ENCODE results near the gene HLA-DMA.

DNA sequence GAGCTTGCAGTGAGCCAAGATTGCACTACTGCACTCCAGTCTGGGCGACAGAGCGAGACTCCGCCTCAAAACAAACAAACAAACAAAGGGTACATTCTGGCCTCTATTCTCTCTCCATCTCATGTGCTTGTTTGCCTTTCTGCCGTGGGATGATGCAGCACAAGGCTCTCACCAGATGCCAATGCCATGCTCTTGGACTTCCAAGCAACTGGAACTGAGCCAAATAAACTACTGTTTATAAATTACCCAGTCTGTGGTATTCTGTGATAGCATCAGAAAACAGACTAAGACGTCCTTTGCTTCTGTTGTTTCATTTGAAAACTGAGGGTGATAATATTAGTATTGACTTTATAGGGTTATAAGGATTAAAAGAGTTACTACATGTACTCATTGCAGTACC is 11.9 kb upstream of the HLA-DMA start:
- TF ChIP-seq, protein P1, sequence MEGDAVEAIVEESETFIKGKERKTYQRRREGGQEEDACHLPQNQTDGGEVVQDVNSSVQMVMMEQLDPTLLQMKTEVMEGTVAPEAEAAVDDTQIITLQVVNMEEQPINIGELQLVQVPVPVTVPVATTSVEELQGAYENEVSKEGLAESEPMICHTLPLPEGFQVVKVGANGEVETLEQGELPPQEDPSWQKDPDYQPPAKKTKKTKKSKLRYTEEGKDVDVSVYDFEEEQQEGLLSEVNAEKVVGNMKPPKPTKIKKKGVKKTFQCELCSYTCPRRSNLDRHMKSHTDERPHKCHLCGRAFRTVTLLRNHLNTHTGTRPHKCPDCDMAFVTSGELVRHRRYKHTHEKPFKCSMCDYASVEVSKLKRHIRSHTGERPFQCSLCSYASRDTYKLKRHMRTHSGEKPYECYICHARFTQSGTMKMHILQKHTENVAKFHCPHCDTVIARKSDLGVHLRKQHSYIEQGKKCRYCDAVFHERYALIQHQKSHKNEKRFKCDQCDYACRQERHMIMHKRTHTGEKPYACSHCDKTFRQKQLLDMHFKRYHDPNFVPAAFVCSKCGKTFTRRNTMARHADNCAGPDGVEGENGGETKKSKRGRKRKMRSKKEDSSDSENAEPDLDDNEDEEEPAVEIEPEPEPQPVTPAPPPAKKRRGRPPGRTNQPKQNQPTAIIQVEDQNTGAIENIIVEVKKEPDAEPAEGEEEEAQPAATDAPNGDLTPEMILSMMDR (IDR thresholded peaks at IDR 0.05): no peak
- no peak for TF ChIP-seq POLR2A (IDR thresholded peaks at IDR 0.05)
